ENCODE measurements around the gene DDX51. TPM values are rescaled to one million over a fixed set of nuclear protein-coding genes. Genes with fewer than 3 reads are reported as not detected.

The DDX51 gene
- total and polyA plus RNA-seq, 2 of the 4 experiments (the other 2 are of a cell fraction): 3.8 to 14.5 TPM

GRCh38 chr12:132191715-132192553 lies 47.8 kb upstream of the DDX51 start:
- Histone ChIP-seq H2AFZ (replicated peaks; ENCODE audit: low read length, poor library complexity) (no peak overlapping the region), H3K27me3 (ENCODE audit: control insufficient read depth, insufficient read depth, low read length) (no peaks in the 10 kb centered on the region; the same call in 1 of the 2 replicates), H3K36me3 (ENCODE audit: control insufficient read depth, insufficient read depth, low read length) (no peaks in the 10 kb centered on the region), H3K4me3 (ENCODE audit: insufficient read depth, low read depth, low read length) (no peak overlapping the region), H2BK20ac (ENCODE audit: low read depth, low read length) (no peak overlapping the region), H3K4ac (ENCODE audit: low read depth, low read length) (no peak overlapping the region), H3K27ac (ENCODE audit: insufficient read depth, low read length) (no peak overlapping the region), H3K23ac (ENCODE audit: low read depth, low read length) (no peak overlapping the region), H2AK5ac (ENCODE audit: low read depth, low read length) (no peak overlapping the region), H3K14ac (replicated peaks; ENCODE audit: low read depth, low read length) (no peak overlapping the region), H2AK9ac (replicated peaks; ENCODE audit: low read depth, low read length, poor library complexity) (no peak overlapping the region), H4K91ac (ENCODE audit: insufficient read depth, low read depth, low read length) (no peak overlapping the region), H3K4me2 (ENCODE audit: low read depth, low read length) (no peak overlapping the region), H3K9me3 (ENCODE audit: control insufficient read depth, insufficient read depth, low read length) (peaks cover 12% of the 10 kb centered on the region), H2BK5ac (ENCODE audit: low read depth, low read length, poor library complexity, severe bottlenecking) (no peak overlapping the region), H2BK15ac (ENCODE audit: low read depth, low read length) (no peak overlapping the region), H3K79me1 (ENCODE audit: low read depth in 1 of 2, low read length in 2 of 2) (no peaks in the 10 kb centered on the region), H3K56ac (ENCODE audit: extremely low read depth, insufficient read depth, low read length) (no peak overlapping the region), H3K18ac (ENCODE audit: low read depth, low read length) (no peak overlapping the region), H3K9me1 (ENCODE audit: insufficient read depth, low read length) (no peaks in the 10 kb centered on the region), H2BK120ac (ENCODE audit: low read depth, low read length) (no peak overlapping the region), H4K8ac (ENCODE audit: low read depth in 2 of 2, low read length in 2 of 2) (no peak overlapping the region), H3K9ac (ENCODE audit: low read depth, low read length) (no peak overlapping the region), H4K20me1 (ENCODE audit: insufficient read depth, low read length) (no peaks in the 10 kb centered on the region; the same call in 1 of the 2 replicates), H3K4me1 (ENCODE audit: control insufficient read depth, insufficient read depth, low read length) (peaks cover 5% of the 10 kb centered on the region; the same call in 1 of the 2 replicates), H4K5ac (ENCODE audit: low read depth, low read length) (no peak overlapping the region)
- ChIA-PET POLR2A (ENCODE audit: unreplicated experiment) (no interaction called here), CTCF (no interaction called here)
- dilution Hi-C loops (cut with HindIII; ENCODE audit: low sequenced_read_pairs, unreplicated experiment) (no loop called here), in situ Hi-C loops (cut with MboI; ENCODE audit: low sequenced_read_pairs) (no loop called here), intact Hi-C loops (cut with micrococcal nuclease) (no loop called here)
- BruUV-seq (replicated peaks): no TSS peak
- ATAC-seq (ENCODE audit: low read depth) (no peak), DNase-seq (no peak)
- TF ChIP-seq ELK1 (IDR thresholded peaks at IDR 0.05; ENCODE audit: borderline replicate concordance, low read depth, low read length) (no peak), NFE2L2 (IDR thresholded peaks at IDR 0.05; ENCODE audit: low read depth, low read length) (no peak), SMC3 (IDR thresholded peaks at IDR 0.05; ENCODE audit: low read depth, low read length) (no peak), USF2 (IDR thresholded peaks at IDR 0.05; ENCODE audit: low read depth, low read length) (no peak), BHLHE40 (IDR thresholded peaks at IDR 0.05; ENCODE audit: low read depth, low read length) (no peak), CEBPB (IDR thresholded peaks at IDR 0.05; ENCODE audit: low read depth, low read length) (no peak), CTCF (conservative IDR thresholded peaks at IDR 0.05; ENCODE audit: low read depth, low read length) (no peak), MAZ (IDR thresholded peaks at IDR 0.05; ENCODE audit: borderline replicate concordance, low read depth, low read length) (no peak), RCOR1 (IDR thresholded peaks at IDR 0.05; ENCODE audit: insufficient replicate concordance, low read length) (no peak), RFX5 (IDR thresholded peaks at IDR 0.05; ENCODE audit: low read depth, low read length) (no peak), POLR2A (IDR thresholded peaks at IDR 0.05; ENCODE audit: low read depth, low read length) (no peak)
- WGBS, 2 experiments (ENCODE audit: extremely low coverage in 2 of 2, insufficient read length in 1 of 2): 72% methylated on average over 10 of the region's 31 CpGs; no CpG with 5 or more reads in 1 of the 2 experiments
